HepG2 (cell line): ENCODE measurements around the gene ARTN. TPM values are rescaled to one million over a fixed set of nuclear protein-coding genes. Genes with fewer than 3 reads are reported as not detected.

Source experiments
- ATAC-seq: fragments of 200-7000 bp; cut with Tn5 transposase; 3 replicates; pipeline ENCODE4 v1.9.1; 2020; ENCODE audit warnings: mild to moderate bottlenecking, moderate library complexity
- BruUV-seq: library from RNA; stranded (reverse); fragments of 400-500 nt; replicated peaks from 2 replicates; lab custom pipeline; 2021; lab: Mats Ljungman, UMichigan
- CTCF ChIA-PET: fragments of 300-600 bp; formaldehyde crosslinking; extraction: SDS; loops from one replicate; lab custom pipeline; 2021; ENCODE audit warnings: low total read pairs, inconsistent platforms, low intra/inter-chr PET ratio; lab: Yijun Ruan, JAX
- POLR2A ChIA-PET: fragments of 350-600 bp; sonication (Branson Sonifier 250); formaldehyde crosslinking; loops from one replicate; lab custom pipeline; 2020; ENCODE audit warnings: antibody characterized with exemption, inconsistent platforms; lab: Yijun Ruan, JAX
- DNase-seq: peaks from one replicate; pipeline ENCODE4 v3.0.0-alpha.2; 2015; ENCODE audit warnings: low spot score
- FAIRE-seq: peaks from 3 replicates; lab custom pipeline; 2011; peaks lifted over from hg19 to GRCh38; lab: Jason Lieb, UNC
- H2AFZ ChIP-seq: one replicate; pipeline ENCODE4 v1.6.1; 2011; ENCODE audit warnings: low read length, inconsistent platforms
- H3K27ac ChIP-seq: fragments of 300-600 bp; 3 replicates; pipeline ENCODE4 v1.8.0; 2011; ENCODE audit warnings: mixed run types, mild to moderate bottlenecking, mixed read lengths, low read length, inconsistent platforms; ENCODE audit not compliant: insufficient read depth; ENCODE audit errors: extremely low read length
- H3K27me3 ChIP-seq, 2 experiments: fragments of 200-600 bp in 1 of 2; 2 replicates in 1 of 2; 3 replicates in 1 of 2; pipeline versions ENCODE4 v1.6.0 to v1.8.0; 2011; ENCODE audit warnings: low read length in 2 of 2, mild to moderate bottlenecking in 2 of 2, moderate library complexity in 2 of 2, inconsistent platforms in 1 of 2; ENCODE audit not compliant: insufficient read depth in 2 of 2, control insufficient read depth in 1 of 2
- H3K36me3 ChIP-seq, 2 experiments: fragments of 200-600 bp in 1 of 2; replicated peaks in 1 of 2; 2 replicates in 1 of 2; 3 replicates in 1 of 2; pipeline versions ENCODE4 v1.5.1 to v1.8.0; 2011; ENCODE audit warnings: low read length in 2 of 2, inconsistent platforms in 1 of 2; ENCODE audit not compliant: insufficient read depth in 2 of 2, control insufficient read depth in 1 of 2
- H3K4me1 ChIP-seq: 2 replicates; pipeline ENCODE4 v1.5.1; 2012; ENCODE audit warnings: low read length, inconsistent platforms; ENCODE audit not compliant: insufficient read depth
- H3K4me2 ChIP-seq: 2 replicates; pipeline ENCODE4 v1.6.0; 2011; ENCODE audit warnings: low read depth, low read length, inconsistent platforms
- H3K4me3 ChIP-seq, 3 experiments: fragments of 200-600 bp in 1 of 3; sonication (generic), shearing (Covaris generic) in 1 of 3; replicated peaks in 1 of 3; 2 replicates each; pipeline ENCODE4 v1.5.1; 2011 to 2016; ENCODE audit warnings: low read length in 3 of 3, inconsistent platforms in 2 of 3, low read depth in 2 of 3, mild to moderate bottlenecking in 2 of 3, control low read depth in 1 of 3, mixed read lengths in 1 of 3; ENCODE audit not compliant: insufficient read depth in 1 of 3
- H3K79me2 ChIP-seq: one replicate; pipeline ENCODE4 v1.6.1; 2011; ENCODE audit warnings: low read length, inconsistent platforms; ENCODE audit not compliant: insufficient read depth
- H3K9ac ChIP-seq: 2 replicates; pipeline ENCODE4 v1.6.0; 2011; ENCODE audit warnings: mild to moderate bottlenecking, low read depth, low read length, inconsistent platforms; ENCODE audit not compliant: insufficient read depth
- H3K9me3 ChIP-seq: 2 replicates; pipeline ENCODE4 v1.5.1; 2012; ENCODE audit warnings: mild to moderate bottlenecking, low read length
- H4K20me1 ChIP-seq: 2 replicates; pipeline ENCODE4 v1.6.0; 2011; ENCODE audit warnings: inconsistent platforms, mild to moderate bottlenecking, low read length, moderate library complexity; ENCODE audit not compliant: insufficient read depth
- CEBPG ChIP-seq: IDR thresholded peaks from 2 replicates; pipeline ENCODE4 v1.6.1; 2016
- FOXK2 ChIP-seq: fragments of 450-650 bp; IDR thresholded peaks from 2 replicates; pipeline ENCODE4 v1.6.1; 2016
- KLF11 ChIP-seq: IDR thresholded peaks from 2 replicates; pipeline ENCODE4 v1.6.1; 2016; ENCODE audit warnings: missing compliant biosample characterization
- NFKBIZ ChIP-seq: IDR thresholded peaks from 2 replicates; pipeline ENCODE4 v1.6.1; 2018; ENCODE audit warnings: missing genetic modification reagents, missing compliant biosample characterization
- NR0B2 ChIP-seq: sonication (generic); formaldehyde crosslinking; IDR thresholded peaks from 2 replicates; pipeline ENCODE4 v1.4.0; 2020; ENCODE audit warnings: mild to moderate bottlenecking, missing genetic modification reagents
- PCBP1 ChIP-seq: fragments of 200-400 bp; formaldehyde crosslinking; IDR thresholded peaks from 2 replicates; pipeline ENCODE4 v1.6.1; 2017; ENCODE audit warnings: mild to moderate bottlenecking, low read depth, low read length, borderline replicate concordance
- REST ChIP-seq, 2 experiments: IDR thresholded peaks; 2 replicates each; pipeline ENCODE4 v1.6.1; 2011 to 2012; ENCODE audit warnings: low read length in 2 of 2, borderline replicate concordance in 1 of 2, low read depth in 1 of 2, mild to moderate bottlenecking in 1 of 2, moderate library complexity in 1 of 2
- SAP130 ChIP-seq: IDR thresholded peaks from 2 replicates; pipeline ENCODE4 v1.6.1; 2016; ENCODE audit warnings: low read depth
- SPEN ChIP-seq: sonication (generic); formaldehyde crosslinking; IDR thresholded peaks from 2 replicates; pipeline ENCODE4 v1.5.1; 2020; ENCODE audit warnings: low read depth, mild to moderate bottlenecking, missing genetic modification reagents
- ZNF552 ChIP-seq: sonication (generic); formaldehyde crosslinking; IDR thresholded peaks from 2 replicates; pipeline ENCODE4 v1.9.0; 2022; ENCODE audit warnings: missing genetic modification reagents, mild to moderate bottlenecking, borderline replicate concordance
- ZNF777 ChIP-seq: sonication (generic); formaldehyde crosslinking; IDR thresholded peaks from 2 replicates; pipeline ENCODE4 v1.4.0; 2020; ENCODE audit warnings: missing genetic modification reagents
- WGBS: methylation state at CpG from one replicate; pipeline ENCODE4 v1.1.6; 2017; ENCODE audit warnings: low lambda C conversion rate; 5-methylcytosine and 5-hydroxymethylcytosine counted together
- in situ Hi-C: cut with HindIII; loops from 2 replicates; pipeline ENCODE4 v1.10.0; 2017; ENCODE audit warnings: low pct_unique_long_range_greater_than_20kb; ENCODE audit not compliant: extremely low pct_ligation_motif_present
- intact Hi-C: fragments of 100-400 bp; cut with micrococcal nuclease; formaldehyde crosslinking; loops from one replicate; pipeline ENCODE4 v1.10.0; 2022; ENCODE audit not compliant: unreplicated experiment
- polyA plus RNA-seq, 8 experiments: library from polyadenylated mRNA; depleted of rRNA in 3 of 8; stranded (reverse) in 7 of 8; unstranded in 1 of 8; fragments of >200 nt; fragmentation: Illumina TruSeq in 4 of 8; extraction: Trizol in 4 of 8; gene quantifications; 2 replicates each; pipeline versions ENCODE4 v1.2.1 to v1.2.3, GENCODE V29; 2011 to 2016; ENCODE audit warnings: low read depth in 4 of 8, missing spikeins in 1 of 8, mixed read lengths in 1 of 8; ENCODE audit not compliant: insufficient read depth in 1 of 8
- total RNA-seq, 5 experiments: library from RNA; depleted of rRNA; stranded (reverse); fragments of >200 nt; fragmentation: Illumina TruSeq; extraction: Trizol; gene quantifications; 2 replicates each; pipeline ENCODE4 v1.2.3, GENCODE V29; 2016; ENCODE audit warnings: low read depth in 1 of 5
- TF ChIP-seq, protein P1 (sequence below): IDR thresholded peaks from 2 replicates; pipeline ENCODE4 v1.6.1; 2018; ENCODE audit warnings: missing genetic modification reagents
- TF ChIP-seq, protein P2 (sequence below): sonication (generic); formaldehyde crosslinking; conservative IDR thresholded peaks from 2 replicates; pipeline ENCODE4 v1.8.0; 2022; ENCODE audit warnings: low read depth, missing genetic modification reagents

The ARTN gene
- total and polyA plus RNA-seq, 2 of the 13 experiments (the other 11 are each of a cell fraction or from before 2014, with no cell fraction given) = 0.11 to 0.62 TPM

DNA sequence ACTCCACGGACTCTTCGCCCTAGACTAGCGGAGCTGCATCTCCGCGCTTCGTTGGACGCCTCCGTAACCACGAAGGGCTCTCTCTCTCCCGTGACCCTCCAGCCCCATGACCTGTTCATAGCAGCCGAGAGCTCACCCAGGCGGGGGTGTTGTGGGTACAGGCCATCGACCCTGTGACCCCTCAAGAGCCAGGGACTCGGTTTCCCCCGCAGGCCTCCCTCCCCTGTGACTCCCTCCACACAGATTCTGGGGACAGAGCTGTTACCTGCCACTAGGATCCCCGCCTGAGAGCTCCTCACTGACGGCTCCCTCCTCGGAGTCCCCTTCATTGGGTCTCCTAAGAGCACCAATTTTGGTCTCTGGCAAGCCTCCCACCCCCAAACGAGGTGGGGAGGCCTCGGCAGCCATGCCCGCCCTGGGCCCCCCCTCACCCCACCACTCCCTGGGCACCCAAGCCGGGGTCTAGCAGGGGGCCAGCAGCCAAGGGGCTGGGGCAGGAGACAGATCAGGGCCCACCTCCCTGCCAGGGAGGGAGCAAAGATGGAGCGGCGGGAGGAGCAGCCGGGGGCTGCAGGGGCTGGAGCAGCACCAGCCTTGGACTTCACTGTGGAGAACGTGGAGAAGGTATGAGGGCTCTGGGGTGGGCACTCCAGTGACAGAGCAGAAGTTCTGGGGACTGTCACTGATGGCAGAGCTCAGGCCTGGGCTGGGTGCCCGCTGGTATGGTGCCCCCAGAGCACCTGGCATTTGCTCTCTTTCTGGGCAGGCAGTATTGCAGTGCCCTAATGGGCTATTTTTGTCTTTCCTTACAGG, 13.7 kb downstream of the ARTN start:
- TSS peak; percentile 61 for BruUV-seq
- ChIA-PET POLR2A (interaction anchor here (0.8 to 5.0 kb wide), 8 partner anchors 8 to 184 kb away, joined by 3 to 38 read pairs (median 7); partner anchors contain the start of genes ATP6V0B and DPH2), CTCF (interaction anchor here (0.7 kb wide), 1 partner anchor 184 kb away, joined by 3 read pairs; no protein-coding TSS in a partner anchor)
- Histone ChIP-seq H3K27me3 (no peaks in the 10 kb centered on the region; a peak in 1 of 5 replicates), H3K4me1 (peaks cover 27% of the 10 kb centered on the region), H3K9me3 (no peaks in the 10 kb centered on the region), H3K9ac (peak overlapping the region; percentile 94), H3K36me3 (no peaks in the 10 kb centered on the region; a peak in 1 of 5 replicates), H3K4me2 (peak overlapping the region; percentile 84), H2AFZ (no peak overlapping the region), H4K20me1 (no peaks in the 10 kb centered on the region), H3K4me3 (peak overlapping the region; percentile 69 to 90 (median 79)), H3K27ac (peak overlapping the region; percentile 93), H3K79me2 (peaks cover 11% of the 10 kb centered on the region)
- DNase-seq = no peak
- 0% methylated on average over 6 of the region's 27 CpGs for WGBS
- ATAC-seq = peak; percentile 11
- FAIRE-seq = no peak
- in situ Hi-C loops = no loop called here
- intact Hi-C loops = loop anchor here (1.0 to 5.0 kb wide), 2 partner anchors 22 to 240 kb away; partner anchors contain the start of gene ST3GAL3
- no peak for TF ChIP-seq ZNF552 (CRISPR knock-in tag)
- TF ChIP-seq REST (IDR thresholded peaks at IDR 0.05; ENCODE audit: borderline replicate concordance in 1 of 2, low read depth in 1 of 2, low read length in 2 of 2) = no peak
- no peak for TF ChIP-seq KLF11 (CRISPR knock-in tag)
- TF ChIP-seq, protein P1, sequence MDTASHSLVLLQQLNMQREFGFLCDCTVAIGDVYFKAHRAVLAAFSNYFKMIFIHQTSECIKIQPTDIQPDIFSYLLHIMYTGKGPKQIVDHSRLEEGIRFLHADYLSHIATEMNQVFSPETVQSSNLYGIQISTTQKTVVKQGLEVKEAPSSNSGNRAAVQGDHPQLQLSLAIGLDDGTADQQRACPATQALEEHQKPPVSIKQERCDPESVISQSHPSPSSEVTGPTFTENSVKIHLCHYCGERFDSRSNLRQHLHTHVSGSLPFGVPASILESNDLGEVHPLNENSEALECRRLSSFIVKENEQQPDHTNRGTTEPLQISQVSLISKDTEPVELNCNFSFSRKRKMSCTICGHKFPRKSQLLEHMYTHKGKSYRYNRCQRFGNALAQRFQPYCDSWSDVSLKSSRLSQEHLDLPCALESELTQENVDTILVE (CRISPR knock-in tag) = no peak
- no peak for TF ChIP-seq SAP130 (CRISPR knock-in tag)
- no peak for TF ChIP-seq PCBP1
- no peak for TF ChIP-seq FOXK2
- TF ChIP-seq NR0B2 = no peak
- TF ChIP-seq, protein P2, sequence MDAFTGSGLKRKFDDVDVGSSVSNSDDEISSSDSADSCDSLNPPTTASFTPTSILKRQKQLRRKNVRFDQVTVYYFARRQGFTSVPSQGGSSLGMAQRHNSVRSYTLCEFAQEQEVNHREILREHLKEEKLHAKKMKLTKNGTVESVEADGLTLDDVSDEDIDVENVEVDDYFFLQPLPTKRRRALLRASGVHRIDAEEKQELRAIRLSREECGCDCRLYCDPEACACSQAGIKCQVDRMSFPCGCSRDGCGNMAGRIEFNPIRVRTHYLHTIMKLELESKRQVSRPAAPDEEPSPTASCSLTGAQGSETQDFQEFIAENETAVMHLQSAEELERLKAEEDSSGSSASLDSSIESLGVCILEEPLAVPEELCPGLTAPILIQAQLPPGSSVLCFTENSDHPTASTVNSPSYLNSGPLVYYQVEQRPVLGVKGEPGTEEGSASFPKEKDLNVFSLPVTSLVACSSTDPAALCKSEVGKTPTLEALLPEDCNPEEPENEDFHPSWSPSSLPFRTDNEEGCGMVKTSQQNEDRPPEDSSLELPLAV (CRISPR knock-in tag) = no peak
- no peak for TF ChIP-seq NFKBIZ (CRISPR knock-in tag)
- TF ChIP-seq CEBPG (CRISPR knock-in tag) = no peak
- TF ChIP-seq ZNF777 (CRISPR knock-in tag) = no peak
- no peak for TF ChIP-seq SPEN
